ENCODE results near the gene TAL2.

- TF ChIP-seq, protein P1, sequence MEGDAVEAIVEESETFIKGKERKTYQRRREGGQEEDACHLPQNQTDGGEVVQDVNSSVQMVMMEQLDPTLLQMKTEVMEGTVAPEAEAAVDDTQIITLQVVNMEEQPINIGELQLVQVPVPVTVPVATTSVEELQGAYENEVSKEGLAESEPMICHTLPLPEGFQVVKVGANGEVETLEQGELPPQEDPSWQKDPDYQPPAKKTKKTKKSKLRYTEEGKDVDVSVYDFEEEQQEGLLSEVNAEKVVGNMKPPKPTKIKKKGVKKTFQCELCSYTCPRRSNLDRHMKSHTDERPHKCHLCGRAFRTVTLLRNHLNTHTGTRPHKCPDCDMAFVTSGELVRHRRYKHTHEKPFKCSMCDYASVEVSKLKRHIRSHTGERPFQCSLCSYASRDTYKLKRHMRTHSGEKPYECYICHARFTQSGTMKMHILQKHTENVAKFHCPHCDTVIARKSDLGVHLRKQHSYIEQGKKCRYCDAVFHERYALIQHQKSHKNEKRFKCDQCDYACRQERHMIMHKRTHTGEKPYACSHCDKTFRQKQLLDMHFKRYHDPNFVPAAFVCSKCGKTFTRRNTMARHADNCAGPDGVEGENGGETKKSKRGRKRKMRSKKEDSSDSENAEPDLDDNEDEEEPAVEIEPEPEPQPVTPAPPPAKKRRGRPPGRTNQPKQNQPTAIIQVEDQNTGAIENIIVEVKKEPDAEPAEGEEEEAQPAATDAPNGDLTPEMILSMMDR (IDR thresholded peaks at IDR 0.05): no peak
- TF ChIP-seq POLR2A (IDR thresholded peaks at IDR 0.05): no peak
Observed at GRCh38 chr9:105658351-105658750, 3.9 kb upstream of the TAL2 start.

Data from uterus (tissue), 2 donors.